ENCODE measurements around the gene CERKL. TPM values are rescaled to one million over a fixed set of nuclear protein-coding genes. Genes with fewer than 3 reads are reported as not detected.

The CERKL gene
- total RNA-seq, 4 donors from 2014 or later: not detected

- TF ChIP-seq, protein P1, sequence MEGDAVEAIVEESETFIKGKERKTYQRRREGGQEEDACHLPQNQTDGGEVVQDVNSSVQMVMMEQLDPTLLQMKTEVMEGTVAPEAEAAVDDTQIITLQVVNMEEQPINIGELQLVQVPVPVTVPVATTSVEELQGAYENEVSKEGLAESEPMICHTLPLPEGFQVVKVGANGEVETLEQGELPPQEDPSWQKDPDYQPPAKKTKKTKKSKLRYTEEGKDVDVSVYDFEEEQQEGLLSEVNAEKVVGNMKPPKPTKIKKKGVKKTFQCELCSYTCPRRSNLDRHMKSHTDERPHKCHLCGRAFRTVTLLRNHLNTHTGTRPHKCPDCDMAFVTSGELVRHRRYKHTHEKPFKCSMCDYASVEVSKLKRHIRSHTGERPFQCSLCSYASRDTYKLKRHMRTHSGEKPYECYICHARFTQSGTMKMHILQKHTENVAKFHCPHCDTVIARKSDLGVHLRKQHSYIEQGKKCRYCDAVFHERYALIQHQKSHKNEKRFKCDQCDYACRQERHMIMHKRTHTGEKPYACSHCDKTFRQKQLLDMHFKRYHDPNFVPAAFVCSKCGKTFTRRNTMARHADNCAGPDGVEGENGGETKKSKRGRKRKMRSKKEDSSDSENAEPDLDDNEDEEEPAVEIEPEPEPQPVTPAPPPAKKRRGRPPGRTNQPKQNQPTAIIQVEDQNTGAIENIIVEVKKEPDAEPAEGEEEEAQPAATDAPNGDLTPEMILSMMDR (IDR thresholded peaks at IDR 0.05; ENCODE audit: low read depth): no peak
These were observed 1.5 kb upstream of the CERKL start for GRCh38 chr2:181658444-181658843.

- TF ChIP-seq, protein P1 (IDR thresholded peaks at IDR 0.05; ENCODE audit: low read depth): no peak
These were observed 474 bp upstream of the CERKL start for GRCh38 chr2:181657379-181657778.

DNA sequence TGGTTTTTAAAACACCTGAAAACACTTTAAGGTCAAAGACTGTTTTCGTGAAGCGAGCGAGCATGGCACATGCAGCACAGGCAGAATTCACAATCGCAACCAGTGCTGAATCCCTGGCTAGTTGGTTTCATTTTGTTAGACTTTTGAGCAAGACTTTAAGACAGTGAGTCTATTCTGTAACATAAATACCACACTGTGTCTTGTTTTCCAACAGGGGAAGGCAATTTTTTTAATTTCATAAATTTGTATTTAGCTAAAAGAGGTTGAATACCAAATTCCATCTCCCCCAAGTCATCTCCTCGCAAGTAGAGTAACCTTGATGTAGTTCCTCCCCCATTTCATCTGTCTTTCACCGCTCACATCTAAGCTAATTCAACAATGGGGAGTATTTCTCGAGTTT is 1.4 kb downstream of the CERKL start:
- TF ChIP-seq, protein P1 (IDR thresholded peaks at IDR 0.05; ENCODE audit: low read depth): no peak

DNA sequence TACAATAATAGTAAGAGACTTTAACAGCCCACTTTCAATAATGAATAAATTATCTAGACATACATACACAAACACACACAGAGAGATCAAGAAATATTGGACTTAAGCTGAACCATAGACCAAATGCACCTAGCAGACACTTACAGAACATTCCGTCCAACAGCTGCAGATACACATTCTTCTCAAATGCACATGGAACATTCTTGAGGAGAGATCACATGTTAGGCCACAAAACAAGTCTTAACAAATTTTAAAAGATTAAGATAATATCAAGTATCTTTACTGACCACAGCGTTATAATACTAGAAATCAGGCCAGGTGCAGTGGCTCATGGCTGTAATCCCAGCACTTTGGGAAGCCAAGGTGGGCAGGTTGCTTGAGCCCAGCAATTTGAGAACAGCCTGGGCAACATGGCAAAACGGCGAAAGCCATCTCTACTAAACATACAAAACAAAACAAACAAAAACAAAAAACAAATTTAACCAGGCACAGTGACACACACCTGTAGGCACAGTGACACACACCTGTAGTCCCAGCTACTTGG is 7.4 kb downstream of the CERKL start:
- TF ChIP-seq, protein P1 (IDR thresholded peaks at IDR 0.05; ENCODE audit: low read depth): no peak

- TF ChIP-seq, protein P1 (IDR thresholded peaks at IDR 0.05; ENCODE audit: low read depth): no peak
These were observed 8.3 kb downstream of the CERKL start for GRCh38 chr2:181648478-181649155.

GRCh38 chr2:181646415-181646987 is 10.4 kb downstream of the CERKL start:
- TF ChIP-seq, protein P1 (IDR thresholded peaks at IDR 0.05; ENCODE audit: low read depth): no peak

- TF ChIP-seq, protein P1 (IDR thresholded peaks at IDR 0.05; ENCODE audit: low read depth): no peak
These were observed 13.8 kb downstream of the CERKL start for GRCh38 chr2:181643151-181643550.
